Measurements from ENCODE around the gene RPL3.

DNA sequence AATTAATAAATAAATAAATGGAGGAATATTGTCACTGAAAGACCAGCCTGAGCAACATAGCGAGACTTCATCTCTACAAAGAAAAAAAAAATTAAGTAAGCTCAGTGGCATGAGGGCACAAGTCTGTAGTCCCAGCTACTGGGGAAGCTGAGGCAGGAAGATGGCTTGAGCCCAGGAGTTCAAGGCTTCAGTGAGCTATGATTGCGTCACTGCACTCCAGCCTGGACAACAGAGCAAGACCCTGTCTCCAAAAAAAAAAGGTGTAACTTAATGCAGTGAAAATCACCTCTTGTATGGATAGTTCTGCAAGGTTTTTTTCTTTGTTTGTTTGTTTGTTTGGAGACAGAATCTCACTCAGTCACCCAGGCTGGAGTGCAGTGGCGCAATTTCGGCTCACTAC is 25.8 kb upstream of the RPL3 start:
- TF ChIP-seq POLR2AphosphoS5 (IDR thresholded peaks at IDR 0.05; ENCODE audit: low read depth, low read length) (no peak), TAF1 (IDR thresholded peaks at IDR 0.05; ENCODE audit: borderline replicate concordance, insufficient read depth, low read length) (no peak), FOXP2 (optimal IDR thresholded peaks at IDR 0.05; ENCODE audit: borderline replicate concordance, extremely low read depth, extremely low read length, insufficient read depth) (no peak)
- TF ChIP-seq, protein P1, sequence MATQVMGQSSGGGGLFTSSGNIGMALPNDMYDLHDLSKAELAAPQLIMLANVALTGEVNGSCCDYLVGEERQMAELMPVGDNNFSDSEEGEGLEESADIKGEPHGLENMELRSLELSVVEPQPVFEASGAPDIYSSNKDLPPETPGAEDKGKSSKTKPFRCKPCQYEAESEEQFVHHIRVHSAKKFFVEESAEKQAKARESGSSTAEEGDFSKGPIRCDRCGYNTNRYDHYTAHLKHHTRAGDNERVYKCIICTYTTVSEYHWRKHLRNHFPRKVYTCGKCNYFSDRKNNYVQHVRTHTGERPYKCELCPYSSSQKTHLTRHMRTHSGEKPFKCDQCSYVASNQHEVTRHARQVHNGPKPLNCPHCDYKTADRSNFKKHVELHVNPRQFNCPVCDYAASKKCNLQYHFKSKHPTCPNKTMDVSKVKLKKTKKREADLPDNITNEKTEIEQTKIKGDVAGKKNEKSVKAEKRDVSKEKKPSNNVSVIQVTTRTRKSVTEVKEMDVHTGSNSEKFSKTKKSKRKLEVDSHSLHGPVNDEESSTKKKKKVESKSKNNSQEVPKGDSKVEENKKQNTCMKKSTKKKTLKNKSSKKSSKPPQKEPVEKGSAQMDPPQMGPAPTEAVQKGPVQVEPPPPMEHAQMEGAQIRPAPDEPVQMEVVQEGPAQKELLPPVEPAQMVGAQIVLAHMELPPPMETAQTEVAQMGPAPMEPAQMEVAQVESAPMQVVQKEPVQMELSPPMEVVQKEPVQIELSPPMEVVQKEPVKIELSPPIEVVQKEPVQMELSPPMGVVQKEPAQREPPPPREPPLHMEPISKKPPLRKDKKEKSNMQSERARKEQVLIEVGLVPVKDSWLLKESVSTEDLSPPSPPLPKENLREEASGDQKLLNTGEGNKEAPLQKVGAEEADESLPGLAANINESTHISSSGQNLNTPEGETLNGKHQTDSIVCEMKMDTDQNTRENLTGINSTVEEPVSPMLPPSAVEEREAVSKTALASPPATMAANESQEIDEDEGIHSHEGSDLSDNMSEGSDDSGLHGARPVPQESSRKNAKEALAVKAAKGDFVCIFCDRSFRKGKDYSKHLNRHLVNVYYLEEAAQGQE (IDR thresholded peaks at IDR 0.05; ENCODE audit: insufficient read depth in 1 of 2, low read depth in 2 of 2, low read length in 2 of 2) = no peak
